ENCODE results near the gene TMPRSS13. TPM values are rescaled to one million over a fixed set of nuclear protein-coding genes. Genes with fewer than 3 reads are reported as not detected.

The TMPRSS13 gene
- total RNA-seq, 1 donor from 2014 or later = not detected

GRCh38 chr11:117900121-117900648 lies 29.0 kb downstream of the TMPRSS13 start:
- H3K9me3 Mint-ChIP-seq (ENCODE audit: low read depth) = no peaks in the 10 kb centered on the region
- no peak overlapping the region for H3K27ac Mint-ChIP-seq (ENCODE audit: unreplicated experiment)
- H3K27me3 Mint-ChIP-seq (ENCODE audit: low read depth) = peaks cover 12% of the 10 kb centered on the region
- no peaks in the 10 kb centered on the region for H3K36me3 Mint-ChIP-seq (ENCODE audit: low read depth)
- no peak for DNase-seq (ENCODE audit: low spot score)
- no peak overlapping the region for H3K4me3 Mint-ChIP-seq (ENCODE audit: unreplicated experiment)
- no peak for TF ChIP-seq CTCF (IDR thresholded peaks at IDR 0.05)
- H3K4me1 Mint-ChIP-seq (ENCODE audit: low read depth) = no peaks in the 10 kb centered on the region

GRCh38 chr11:117898059-117898458 lies 31.1 kb downstream of the TMPRSS13 start:
- Mint-ChIP-seq H3K36me3 (ENCODE audit: low read depth) (no peaks in the 10 kb centered on the region), H3K4me3 (ENCODE audit: unreplicated experiment) (no peak overlapping the region), H3K27me3 (ENCODE audit: low read depth) (peaks cover 20% of the 10 kb centered on the region), H3K4me1 (ENCODE audit: low read depth) (no peaks in the 10 kb centered on the region), H3K27ac (ENCODE audit: unreplicated experiment) (no peak overlapping the region), H3K9me3 (ENCODE audit: low read depth) (peaks cover 1% of the 10 kb centered on the region)
- no peak for TF ChIP-seq CTCF (IDR thresholded peaks at IDR 0.05)
- DNase-seq (ENCODE audit: low spot score) = no peak

- Mint-ChIP-seq H3K4me3 (ENCODE audit: unreplicated experiment) (no peak overlapping the region), H3K9me3 (ENCODE audit: low read depth) (peaks cover 10% of the 10 kb centered on the region), H3K27ac (ENCODE audit: unreplicated experiment) (no peak overlapping the region), H3K27me3 (ENCODE audit: low read depth) (peaks cover 14% of the 10 kb centered on the region), H3K36me3 (ENCODE audit: low read depth) (no peaks in the 10 kb centered on the region), H3K4me1 (ENCODE audit: low read depth) (no peaks in the 10 kb centered on the region)
- no peak for TF ChIP-seq CTCF (IDR thresholded peaks at IDR 0.05)
- no peak for DNase-seq (ENCODE audit: low spot score)
Observed at GRCh38 chr11:117892651-117893050, 36.6 kb downstream of the TMPRSS13 start.

- H3K27ac Mint-ChIP-seq (ENCODE audit: unreplicated experiment) = no peak overlapping the region
- no peak for DNase-seq (ENCODE audit: low spot score)
- H3K36me3 Mint-ChIP-seq (ENCODE audit: low read depth) = no peaks in the 10 kb centered on the region
- no peak for TF ChIP-seq CTCF (IDR thresholded peaks at IDR 0.05)
- H3K9me3 Mint-ChIP-seq (ENCODE audit: low read depth) = peaks cover 10% of the 10 kb centered on the region
- no peak overlapping the region for H3K4me3 Mint-ChIP-seq (ENCODE audit: unreplicated experiment)
- peaks cover 14% of the 10 kb centered on the region for H3K27me3 Mint-ChIP-seq (ENCODE audit: low read depth)
- H3K4me1 Mint-ChIP-seq (ENCODE audit: low read depth) = no peaks in the 10 kb centered on the region
Observed at GRCh38 chr11:117891362-117891761, 37.8 kb downstream of the TMPRSS13 start.

- Mint-ChIP-seq H3K27me3 (ENCODE audit: low read depth) (peaks cover 7% of the 10 kb centered on the region), H3K4me3 (ENCODE audit: unreplicated experiment) (no peak overlapping the region), H3K9me3 (ENCODE audit: low read depth) (peaks cover 10% of the 10 kb centered on the region), H3K4me1 (ENCODE audit: low read depth) (no peaks in the 10 kb centered on the region), H3K27ac (ENCODE audit: unreplicated experiment) (no peak overlapping the region), H3K36me3 (ENCODE audit: low read depth) (no peaks in the 10 kb centered on the region)
- no peak for TF ChIP-seq CTCF (IDR thresholded peaks at IDR 0.05)
- no peak for DNase-seq (ENCODE audit: low spot score)
Observed at GRCh38 chr11:117888139-117888566, 41.0 kb downstream of the TMPRSS13 start.

Measured in chondrocyte (in vitro differentiated cells).